Measurements from ENCODE around the gene SF3B2.
"Not testable (repeated sequence)": the region's sequence is repeated elsewhere in the genome, so short reads cannot be mapped to it uniquely, and the experiment has no call there.

Gene SF3B2

DNA sequence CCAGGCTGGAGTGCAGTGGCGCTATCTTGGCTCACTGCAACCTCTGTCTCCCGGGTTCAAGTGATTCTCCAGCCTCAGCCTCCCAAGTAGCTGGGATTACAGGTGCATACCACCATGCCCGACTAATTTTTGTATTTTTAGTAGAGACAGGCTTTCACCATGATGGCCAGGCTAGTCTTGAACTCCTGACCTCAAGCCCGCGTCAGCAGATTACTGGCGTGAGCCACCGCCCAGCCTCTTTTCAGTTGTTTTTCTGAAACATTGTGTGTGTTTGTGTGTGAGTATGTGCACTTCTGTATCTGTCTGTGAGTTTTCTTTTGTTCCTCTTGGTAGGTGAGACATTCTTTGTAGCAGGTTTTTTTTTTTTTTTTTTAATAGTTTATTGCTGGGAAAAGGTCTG lies 26.8 kb downstream of the SF3B2 start:
- H3K36me3 ChIP-seq (ENCODE audit: control insufficient read depth, insufficient read depth, low read length) = peaks cover 51% of the 10 kb centered on the region
- not testable (repeated sequence) for H3K27ac ChIP-seq (ENCODE audit: low read depth, low read length, severe bottlenecking); H3K4me3 ChIP-seq (ENCODE audit: extremely low read depth, insufficient read depth, low read length, poor library complexity, severe bottlenecking); H3K9me3 ChIP-seq (ENCODE audit: control insufficient read depth, low read length)
- peaks cover 56% of the 10 kb centered on the region for H3K4me1 ChIP-seq (ENCODE audit: control insufficient read depth, insufficient read depth, low read length, poor library complexity, severe bottlenecking)
- WGBS, 2 experiments (ENCODE audit: insufficient coverage in 2 of 2) = 94 to 100% methylated on average over 6 to 7 of the region's 7 CpGs

DNA sequence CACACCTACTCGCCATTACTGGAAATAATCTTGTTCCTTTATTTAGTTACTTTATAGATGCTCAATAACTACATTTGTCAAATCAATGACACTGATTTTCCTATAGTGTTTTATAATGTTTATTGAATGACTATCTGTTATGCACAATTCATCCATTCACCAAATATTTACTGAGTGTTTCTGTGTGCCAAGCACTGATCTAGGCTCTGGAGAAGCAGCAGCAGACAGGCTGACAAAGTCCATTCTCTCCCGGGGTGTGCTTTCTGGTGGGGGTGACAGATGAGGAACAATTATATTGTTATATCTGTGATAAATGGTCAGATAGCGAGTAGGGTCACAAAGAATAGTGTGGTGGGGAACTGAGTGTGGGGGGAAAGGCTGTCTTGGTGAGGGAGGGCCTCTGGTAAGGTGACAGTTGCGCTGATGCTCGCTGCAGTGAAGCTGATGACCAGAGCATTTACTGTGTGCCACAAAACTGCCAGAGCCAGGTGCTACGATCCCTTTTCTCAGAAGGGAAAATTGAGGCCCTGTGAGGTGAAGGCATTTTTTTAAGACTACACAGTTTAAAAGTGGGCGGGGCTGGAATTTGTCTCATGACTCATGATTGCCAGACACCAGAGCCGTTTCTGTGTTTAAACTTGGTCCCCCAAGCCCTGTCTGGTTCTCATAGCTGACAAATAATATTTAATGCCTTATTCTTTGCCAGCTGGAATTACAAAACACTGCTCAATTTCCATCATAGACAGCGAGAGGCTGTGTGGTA lies 28.1 kb downstream of the SF3B2 start:
- H3K4me3 ChIP-seq (ENCODE audit: extremely low read depth, insufficient read depth, low read length, poor library complexity, severe bottlenecking) = no peak overlapping the region
- WGBS, 2 experiments (ENCODE audit: insufficient coverage in 2 of 2) = 93 to 96% methylated on average over 6 to 7 of the region's 9 CpGs
- H3K36me3 ChIP-seq (ENCODE audit: control insufficient read depth, insufficient read depth, low read length) = peaks cover 39% of the 10 kb centered on the region
- peak overlapping the region; percentile 7 for H3K27ac ChIP-seq (ENCODE audit: low read depth, low read length, severe bottlenecking)
- H3K4me1 ChIP-seq (ENCODE audit: control insufficient read depth, insufficient read depth, low read length, poor library complexity, severe bottlenecking) = peaks cover 69% of the 10 kb centered on the region
- H3K9me3 ChIP-seq (ENCODE audit: control insufficient read depth, low read length) = no peaks in the 10 kb centered on the region

DNA sequence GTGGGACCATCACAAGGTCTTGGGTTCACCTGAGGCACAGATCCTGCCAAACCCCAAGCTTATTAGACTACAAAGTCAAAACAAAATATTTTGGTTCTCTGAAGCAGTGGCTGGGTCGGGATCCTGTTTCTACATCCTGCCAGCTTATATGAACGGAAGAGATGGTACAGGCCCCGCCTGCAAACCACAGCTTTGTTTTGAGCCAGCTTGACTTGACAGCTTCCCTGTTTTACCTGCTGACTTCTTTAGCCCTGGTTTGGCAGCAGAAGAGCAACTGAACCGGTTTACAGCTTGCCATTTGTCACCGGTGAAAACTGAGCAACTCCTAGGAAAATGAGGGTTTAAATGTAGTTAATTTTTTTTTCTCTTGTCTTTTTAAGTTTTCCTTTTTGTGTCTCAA lies 29.3 kb downstream of the SF3B2 start:
- 83 to 95% methylated on average over 3 to 4 of the region's 5 CpGs for WGBS, 2 experiments (ENCODE audit: insufficient coverage in 2 of 2)
- H3K36me3 ChIP-seq (ENCODE audit: control insufficient read depth, insufficient read depth, low read length) = peaks cover 27% of the 10 kb centered on the region
- no peaks in the 10 kb centered on the region for H3K9me3 ChIP-seq (ENCODE audit: control insufficient read depth, low read length)
- H3K27ac ChIP-seq (ENCODE audit: low read depth, low read length, severe bottlenecking) = peak overlapping the region; percentile 0
- H3K4me1 ChIP-seq (ENCODE audit: control insufficient read depth, insufficient read depth, low read length, poor library complexity, severe bottlenecking) = peaks cover 63% of the 10 kb centered on the region
- H3K4me3 ChIP-seq (ENCODE audit: extremely low read depth, insufficient read depth, low read length, poor library complexity, severe bottlenecking) = no peak overlapping the region

DNA sequence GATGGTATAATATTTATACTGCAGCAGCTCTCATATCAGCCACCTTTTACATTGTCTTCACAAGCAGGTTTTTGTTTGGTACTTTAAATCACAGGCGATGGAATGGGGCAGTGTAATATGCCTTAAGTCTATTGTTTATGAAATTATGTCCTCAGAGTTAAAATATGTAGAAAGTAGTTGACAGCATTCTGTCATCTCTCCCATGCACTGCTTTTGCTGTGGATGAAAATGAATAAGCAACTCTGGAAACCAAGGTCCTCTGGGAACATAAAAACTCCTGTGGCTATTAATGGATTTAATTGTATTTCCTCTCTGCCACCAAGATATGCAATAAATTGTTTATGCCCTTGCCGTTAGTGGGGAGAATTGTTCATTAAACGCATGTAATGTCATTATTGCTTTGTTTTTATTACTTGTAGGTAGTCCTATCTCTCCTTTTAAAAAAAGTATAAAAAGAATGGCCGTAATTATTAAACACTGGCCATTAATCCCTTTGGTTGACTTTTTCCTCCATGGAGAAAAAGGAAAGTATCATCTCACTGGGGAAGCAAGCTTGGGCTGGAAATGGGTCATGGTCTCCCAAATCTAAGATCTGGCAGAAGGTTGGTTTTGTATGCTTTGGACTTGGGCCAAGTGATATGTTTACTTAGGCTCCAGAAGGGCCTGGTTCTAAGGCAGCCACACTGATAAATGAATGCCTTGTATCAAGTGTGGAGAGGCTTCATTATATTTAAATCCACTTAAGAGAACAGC lies 31.0 kb downstream of the SF3B2 start:
- Histone ChIP-seq H3K36me3 (ENCODE audit: control insufficient read depth, insufficient read depth, low read length) (peaks cover 11% of the 10 kb centered on the region), H3K27ac (ENCODE audit: low read depth, low read length, severe bottlenecking) (no peak overlapping the region), H3K4me3 (ENCODE audit: extremely low read depth, insufficient read depth, low read length, poor library complexity, severe bottlenecking) (no peak overlapping the region), H3K4me1 (ENCODE audit: control insufficient read depth, insufficient read depth, low read length, poor library complexity, severe bottlenecking) (peaks cover 50% of the 10 kb centered on the region), H3K9me3 (ENCODE audit: control insufficient read depth, low read length) (no peaks in the 10 kb centered on the region)
- WGBS, 2 experiments (ENCODE audit: insufficient coverage in 2 of 2) = 80% methylated on average over 1 of the region's 4 CpGs; no CpG with 5 or more reads in 1 of the 2 experiments

DNA sequence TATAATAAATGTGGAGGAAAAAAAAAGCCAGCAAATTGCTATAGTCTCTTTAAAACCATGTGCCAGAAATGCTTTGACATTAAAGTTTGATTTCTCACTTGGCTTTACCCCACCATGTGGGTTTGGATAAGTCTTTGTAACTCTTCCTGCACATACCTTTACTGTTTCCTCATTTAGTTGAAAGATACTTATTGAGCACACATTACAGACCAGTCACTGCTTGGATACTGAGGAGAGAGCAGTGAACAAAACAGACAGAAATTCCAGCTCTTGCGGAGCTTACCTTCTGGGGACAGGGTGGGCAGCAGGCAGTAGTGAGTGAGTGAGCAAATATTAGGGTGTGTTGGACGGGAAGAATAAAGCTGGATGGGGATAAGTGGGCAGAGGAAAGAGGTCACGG lies 31.6 kb downstream of the SF3B2 start:
- H3K36me3 ChIP-seq (ENCODE audit: control insufficient read depth, insufficient read depth, low read length) = peaks cover 11% of the 10 kb centered on the region
- peaks cover 43% of the 10 kb centered on the region for H3K4me1 ChIP-seq (ENCODE audit: control insufficient read depth, insufficient read depth, low read length, poor library complexity, severe bottlenecking)
- 94 to 100% methylated on average over 3 of the region's 3 CpGs for WGBS, 2 experiments (ENCODE audit: insufficient coverage in 2 of 2)
- no peak overlapping the region for H3K27ac ChIP-seq (ENCODE audit: low read depth, low read length, severe bottlenecking)
- H3K9me3 ChIP-seq (ENCODE audit: control insufficient read depth, low read length) = no peaks in the 10 kb centered on the region
- H3K4me3 ChIP-seq (ENCODE audit: extremely low read depth, insufficient read depth, low read length, poor library complexity, severe bottlenecking) = no peak overlapping the region

DNA sequence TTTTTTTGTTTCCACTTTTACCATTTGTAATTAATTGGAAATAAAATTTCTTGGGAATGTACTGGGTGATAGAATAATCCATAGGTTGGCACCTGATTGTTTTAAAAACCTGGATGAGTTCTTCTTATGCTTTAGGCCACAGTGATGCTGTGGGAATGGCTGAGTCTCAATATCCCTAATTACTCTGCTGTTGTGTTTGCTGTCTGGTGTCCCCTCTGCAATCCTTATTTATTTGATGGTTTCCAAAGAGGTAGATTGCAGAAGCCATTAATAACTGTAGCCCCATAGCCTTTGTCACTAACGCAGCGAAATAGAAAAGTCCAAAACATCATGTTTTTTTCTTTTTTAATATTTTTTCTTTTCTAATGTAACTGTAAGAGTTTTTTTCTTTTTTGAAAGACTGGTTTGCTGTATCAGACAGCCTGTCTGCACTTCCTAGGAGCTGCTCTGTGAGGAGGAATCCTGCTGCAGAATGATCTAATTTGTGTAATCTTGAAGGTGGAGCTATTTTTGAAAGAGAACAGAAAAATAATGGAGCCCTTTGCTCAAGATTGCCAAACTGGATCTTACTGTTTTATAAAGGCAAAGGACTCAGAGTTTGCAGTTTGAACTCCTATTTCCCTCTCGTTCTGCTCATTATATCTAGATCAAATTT lies 32.8 kb downstream of the SF3B2 start:
- Histone ChIP-seq H3K4me1 (ENCODE audit: control insufficient read depth, insufficient read depth, low read length, poor library complexity, severe bottlenecking) (peaks cover 40% of the 10 kb centered on the region), H3K27ac (ENCODE audit: low read depth, low read length, severe bottlenecking) (no peak overlapping the region), H3K9me3 (ENCODE audit: control insufficient read depth, low read length) (no peaks in the 10 kb centered on the region), H3K4me3 (ENCODE audit: extremely low read depth, insufficient read depth, low read length, poor library complexity, severe bottlenecking) (no peak overlapping the region), H3K36me3 (ENCODE audit: control insufficient read depth, insufficient read depth, low read length) (peaks cover 19% of the 10 kb centered on the region)
- WGBS, 2 experiments (ENCODE audit: insufficient coverage in 2 of 2) = no CpG with 5 or more reads among the region's 3 CpGs

DNA sequence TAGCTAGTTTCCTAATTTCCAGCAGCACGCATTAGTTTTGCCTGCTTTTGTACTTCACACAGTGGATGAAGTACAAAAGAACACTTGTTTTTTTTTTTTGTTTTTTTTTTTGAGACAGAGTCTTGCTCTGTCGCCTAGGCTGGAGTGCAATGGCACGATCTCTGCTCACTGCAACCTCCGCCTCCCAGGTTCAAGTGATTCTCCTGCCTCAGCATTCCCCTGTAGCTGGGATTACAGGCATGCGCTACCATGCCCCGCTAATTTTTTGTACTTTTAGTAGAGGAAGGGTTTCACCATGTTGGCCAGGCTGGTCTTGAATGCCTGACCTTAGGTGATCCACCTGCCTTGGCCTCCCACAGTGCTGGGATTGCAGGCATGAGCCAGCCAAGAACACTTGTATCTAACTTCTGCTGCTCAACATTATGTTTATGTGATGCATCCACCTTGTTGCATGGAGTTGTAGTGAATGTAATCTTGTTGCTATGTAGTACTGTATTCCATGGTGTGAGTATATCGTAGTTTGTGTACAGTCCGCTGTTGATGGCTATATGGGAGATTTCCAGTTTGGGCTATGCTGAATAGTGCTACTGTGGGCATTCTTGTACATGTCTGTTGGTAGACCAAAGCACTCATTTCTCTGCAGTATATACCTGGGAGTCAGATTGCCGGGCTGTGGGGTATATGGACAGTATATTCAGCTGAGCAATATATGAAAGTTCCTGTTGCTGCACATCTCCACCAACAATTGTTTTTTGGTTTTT lies 35.2 kb downstream of the SF3B2 start:
- H3K27ac ChIP-seq (ENCODE audit: low read depth, low read length, severe bottlenecking) = no peak overlapping the region
- H3K4me1 ChIP-seq (ENCODE audit: control insufficient read depth, insufficient read depth, low read length, poor library complexity, severe bottlenecking) = peaks cover 24% of the 10 kb centered on the region
- H3K36me3 ChIP-seq (ENCODE audit: control insufficient read depth, insufficient read depth, low read length) = peaks cover 26% of the 10 kb centered on the region
- H3K4me3 ChIP-seq (ENCODE audit: extremely low read depth, insufficient read depth, low read length, poor library complexity, severe bottlenecking) = no peak overlapping the region
- H3K9me3 ChIP-seq (ENCODE audit: control insufficient read depth, low read length) = peaks cover 4% of the 10 kb centered on the region
- 84 to 94% methylated on average over 6 to 7 of the region's 9 CpGs for WGBS, 2 experiments (ENCODE audit: insufficient coverage in 2 of 2)

DNA sequence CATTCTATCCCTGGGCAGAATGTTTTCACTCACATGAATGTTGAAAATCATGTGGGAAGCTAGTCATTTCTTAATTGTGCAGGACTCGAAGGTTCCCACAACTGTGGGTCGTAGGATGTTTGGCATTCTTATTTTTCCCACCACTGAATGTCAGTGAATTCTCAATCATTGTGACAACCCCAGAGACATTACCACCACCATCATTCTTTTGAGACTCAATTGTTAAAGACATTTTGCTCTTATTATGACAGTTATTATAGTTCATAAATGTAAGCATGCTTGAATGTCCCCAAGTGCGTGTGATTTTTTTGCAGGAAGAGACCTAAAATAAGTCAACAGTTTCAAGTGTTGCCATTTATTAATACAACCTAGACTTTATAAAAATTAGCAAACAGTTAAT lies 36.9 kb downstream of the SF3B2 start:
- H3K27ac ChIP-seq (ENCODE audit: low read depth, low read length, severe bottlenecking) = no peak overlapping the region
- peaks cover 12% of the 10 kb centered on the region for H3K4me1 ChIP-seq (ENCODE audit: control insufficient read depth, insufficient read depth, low read length, poor library complexity, severe bottlenecking)
- peaks cover 26% of the 10 kb centered on the region for H3K36me3 ChIP-seq (ENCODE audit: control insufficient read depth, insufficient read depth, low read length)
- peaks cover 4% of the 10 kb centered on the region for H3K9me3 ChIP-seq (ENCODE audit: control insufficient read depth, low read length)
- H3K4me3 ChIP-seq (ENCODE audit: extremely low read depth, insufficient read depth, low read length, poor library complexity, severe bottlenecking) = no peak overlapping the region
- 90 to 100% methylated on average over 2 of the region's 3 CpGs for WGBS, 2 experiments (ENCODE audit: insufficient coverage in 2 of 2)

DNA sequence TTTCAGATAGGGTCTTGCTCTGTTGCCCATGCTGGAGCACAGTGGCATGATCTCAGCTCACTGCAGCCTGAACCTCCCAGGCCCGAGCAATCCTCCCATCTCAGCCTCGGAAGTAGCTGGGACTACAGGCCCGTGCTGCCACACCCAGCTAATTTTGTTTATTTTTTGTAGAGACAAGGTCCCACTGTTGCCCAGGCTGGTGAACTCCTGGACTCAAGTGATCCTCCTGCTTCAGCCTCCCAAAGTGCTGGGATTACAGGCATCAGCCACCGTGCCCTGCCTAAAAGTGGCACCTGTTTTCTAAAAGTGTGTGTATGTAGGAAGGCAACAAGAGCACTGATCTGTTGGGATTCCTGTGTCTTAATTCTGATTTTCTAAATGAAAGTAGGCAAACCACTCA lies 38.1 kb downstream of the SF3B2 start:
- H3K36me3 ChIP-seq (ENCODE audit: control insufficient read depth, insufficient read depth, low read length) = peaks cover 26% of the 10 kb centered on the region
- 92 to 100% methylated on average over 2 to 3 of the region's 4 CpGs for WGBS, 2 experiments (ENCODE audit: insufficient coverage in 2 of 2)
- H3K4me1 ChIP-seq (ENCODE audit: control insufficient read depth, insufficient read depth, low read length, poor library complexity, severe bottlenecking) = no peaks in the 10 kb centered on the region
- H3K27ac ChIP-seq (ENCODE audit: low read depth, low read length, severe bottlenecking) = no peak overlapping the region
- no peak overlapping the region for H3K4me3 ChIP-seq (ENCODE audit: extremely low read depth, insufficient read depth, low read length, poor library complexity, severe bottlenecking)
- H3K9me3 ChIP-seq (ENCODE audit: control insufficient read depth, low read length) = peaks cover 4% of the 10 kb centered on the region

DNA sequence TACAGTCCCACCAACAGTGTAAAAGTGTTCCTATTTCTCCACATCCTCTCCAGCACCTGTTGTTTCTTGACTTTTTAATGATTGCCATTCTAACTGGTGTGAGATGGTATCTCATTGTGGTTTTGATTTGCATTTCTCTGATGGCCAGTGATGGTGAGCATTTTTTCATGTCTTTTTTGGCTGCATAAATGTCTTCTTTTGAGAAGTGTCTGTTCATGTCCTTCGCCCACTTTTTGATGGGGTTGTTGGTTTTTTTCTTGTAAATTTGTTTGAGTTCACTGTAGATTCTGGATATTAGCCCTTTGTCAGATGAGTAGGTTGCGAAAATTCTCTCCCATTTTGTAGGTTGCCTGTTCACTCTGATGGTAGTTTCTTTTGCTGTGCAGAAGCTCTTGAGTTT lies 40.0 kb downstream of the SF3B2 start:
- H3K27ac ChIP-seq (ENCODE audit: low read depth, low read length, severe bottlenecking); H3K4me1 ChIP-seq (ENCODE audit: control insufficient read depth, insufficient read depth, low read length, poor library complexity, severe bottlenecking); H3K4me3 ChIP-seq (ENCODE audit: extremely low read depth, insufficient read depth, low read length, poor library complexity, severe bottlenecking); H3K9me3 ChIP-seq (ENCODE audit: control insufficient read depth, low read length): not testable (repeated sequence)
- WGBS, 2 experiments (ENCODE audit: insufficient coverage in 2 of 2) = no CpG with 5 or more reads among the region's 2 CpGs
- H3K36me3 ChIP-seq (ENCODE audit: control insufficient read depth, insufficient read depth, low read length) = peaks cover 26% of the 10 kb centered on the region

Data from mesodermal cell (in vitro differentiated cells).